ENCODE results near the gene OR3A2.

DNA sequence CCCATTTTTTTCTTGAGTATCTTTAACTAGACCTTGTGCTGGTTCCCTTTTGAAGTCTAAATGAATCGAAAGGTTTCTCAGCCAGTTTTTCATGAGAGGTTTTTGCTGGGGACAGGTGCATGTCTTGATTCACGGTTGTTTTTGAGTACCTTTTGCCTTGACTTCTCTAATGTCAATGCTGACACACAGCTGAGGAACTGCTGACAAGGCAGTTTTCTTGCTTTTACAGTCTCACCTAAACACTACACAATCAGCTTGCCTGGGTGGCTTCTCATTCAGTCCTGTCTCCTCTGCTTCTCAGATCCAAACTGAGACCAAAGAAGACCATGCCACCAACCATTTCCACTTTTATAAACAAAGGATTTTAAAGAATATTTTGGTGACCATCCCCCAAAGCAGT lies 32.1 kb upstream of the OR3A2 start:
- TF ChIP-seq POLR2AphosphoS5 (IDR thresholded peaks at IDR 0.05) (no peak), POLR2A (IDR thresholded peaks at IDR 0.05) (no peak)
- TF ChIP-seq, protein P1, sequence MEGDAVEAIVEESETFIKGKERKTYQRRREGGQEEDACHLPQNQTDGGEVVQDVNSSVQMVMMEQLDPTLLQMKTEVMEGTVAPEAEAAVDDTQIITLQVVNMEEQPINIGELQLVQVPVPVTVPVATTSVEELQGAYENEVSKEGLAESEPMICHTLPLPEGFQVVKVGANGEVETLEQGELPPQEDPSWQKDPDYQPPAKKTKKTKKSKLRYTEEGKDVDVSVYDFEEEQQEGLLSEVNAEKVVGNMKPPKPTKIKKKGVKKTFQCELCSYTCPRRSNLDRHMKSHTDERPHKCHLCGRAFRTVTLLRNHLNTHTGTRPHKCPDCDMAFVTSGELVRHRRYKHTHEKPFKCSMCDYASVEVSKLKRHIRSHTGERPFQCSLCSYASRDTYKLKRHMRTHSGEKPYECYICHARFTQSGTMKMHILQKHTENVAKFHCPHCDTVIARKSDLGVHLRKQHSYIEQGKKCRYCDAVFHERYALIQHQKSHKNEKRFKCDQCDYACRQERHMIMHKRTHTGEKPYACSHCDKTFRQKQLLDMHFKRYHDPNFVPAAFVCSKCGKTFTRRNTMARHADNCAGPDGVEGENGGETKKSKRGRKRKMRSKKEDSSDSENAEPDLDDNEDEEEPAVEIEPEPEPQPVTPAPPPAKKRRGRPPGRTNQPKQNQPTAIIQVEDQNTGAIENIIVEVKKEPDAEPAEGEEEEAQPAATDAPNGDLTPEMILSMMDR (IDR thresholded peaks at IDR 0.05): no peak
